ENCODE data around the gene DLGAP3. TPM values are rescaled to one million over a fixed set of nuclear protein-coding genes. Genes with fewer than 3 reads are reported as not detected.
"Not testable (repeated sequence)": the region's sequence is repeated elsewhere in the genome, so short reads cannot be mapped to it uniquely, and the experiment has no call there.

Gene DLGAP3
- total and polyA plus RNA-seq, 3 experiments from 2014 or later = 0.59 to 0.82 TPM; not detected in 1

DNA sequence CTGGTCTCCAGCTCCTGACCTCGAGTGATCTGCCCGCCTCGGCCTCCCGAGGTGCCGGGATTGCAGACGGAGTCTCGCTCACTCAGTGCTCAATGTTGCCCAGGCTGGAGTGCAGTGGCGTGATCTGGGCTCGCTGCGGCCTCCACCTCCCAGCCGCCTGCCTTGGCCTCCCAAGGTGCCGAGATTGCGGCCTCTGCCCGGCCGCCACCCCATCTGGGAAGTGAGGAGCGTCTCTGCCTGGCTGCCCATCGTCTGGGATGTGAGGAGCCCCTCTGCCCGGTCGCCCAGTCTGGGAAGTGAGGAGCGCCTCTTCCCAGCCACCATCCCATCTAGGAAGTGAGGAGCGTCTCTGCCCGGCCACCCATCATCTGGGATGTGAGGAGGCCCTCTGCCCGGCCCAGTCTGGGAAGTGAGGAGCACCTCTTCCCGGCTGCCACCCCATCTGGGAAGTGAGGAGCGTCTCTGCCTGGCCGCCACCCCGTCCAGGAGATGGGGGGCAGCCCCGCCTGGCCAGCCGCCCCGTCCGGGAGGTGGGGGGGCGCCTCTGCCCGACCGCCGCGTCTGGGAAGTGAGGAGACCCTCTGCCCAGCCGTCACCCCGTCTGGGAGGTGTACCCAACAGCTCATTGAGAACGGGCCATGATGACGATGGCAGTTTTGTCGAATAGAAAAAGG lies 18.3 kb upstream of the DLGAP3 start:
- H3K27me3 ChIP-seq (ENCODE audit: insufficient read depth, low read length, poor library complexity, severe bottlenecking); H3K4me1 ChIP-seq (ENCODE audit: insufficient read depth, low read length); DNase-seq; H3K9me3 Mint-ChIP-seq; H3K36me3 ChIP-seq (ENCODE audit: insufficient read depth, low read length); H3K4me1 Mint-ChIP-seq; H3K27ac ChIP-seq (ENCODE audit: low read depth, low read length); CTCF ChIA-PET; H3K36me3 Mint-ChIP-seq; H3K9me3 ChIP-seq (ENCODE audit: low read length); H3K27ac Mint-ChIP-seq; H3K4me3 ChIP-seq (ENCODE audit: low read length); POLR2A ChIA-PET; H3K4me3 Mint-ChIP-seq: not testable (repeated sequence)
- H3K27me3 Mint-ChIP-seq = peaks cover 11 to 50% of the 10 kb centered on the region in 2 donors

- Histone ChIP-seq H3K9me3 (ENCODE audit: low read length) (no peaks in the 10 kb centered on the region), H3K27me3 (ENCODE audit: insufficient read depth, low read length, poor library complexity, severe bottlenecking) (peaks cover 6% of the 10 kb centered on the region), H3K4me3 (ENCODE audit: low read length) (no peak overlapping the region), H3K27ac (ENCODE audit: low read depth, low read length) (no peak overlapping the region), H3K36me3 (ENCODE audit: insufficient read depth, low read length) (no peaks in the 10 kb centered on the region), H3K4me1 (ENCODE audit: insufficient read depth, low read length) (no peaks in the 10 kb centered on the region)
- Mint-ChIP-seq H3K4me1 (no peaks in the 10 kb centered on the region), H3K27me3 (peaks cover 8 to 52% of the 10 kb centered on the region in 2 donors), H3K4me3 (no peak overlapping the region), H3K27ac (no peak overlapping the region), H3K36me3 (peaks cover 0 to 2% (median 0%) of the 10 kb centered on the region in 3 donors), H3K9me3 (peaks cover 0 to 6% (median 0%) of the 10 kb centered on the region in 5 donors)
- ChIA-PET CTCF (no interaction called here), POLR2A (no interaction called here)
- no peak for DNase-seq
Measured at GRCh38 chr1:34946211-34946610, 16.8 kb upstream of the DLGAP3 start.

DNA sequence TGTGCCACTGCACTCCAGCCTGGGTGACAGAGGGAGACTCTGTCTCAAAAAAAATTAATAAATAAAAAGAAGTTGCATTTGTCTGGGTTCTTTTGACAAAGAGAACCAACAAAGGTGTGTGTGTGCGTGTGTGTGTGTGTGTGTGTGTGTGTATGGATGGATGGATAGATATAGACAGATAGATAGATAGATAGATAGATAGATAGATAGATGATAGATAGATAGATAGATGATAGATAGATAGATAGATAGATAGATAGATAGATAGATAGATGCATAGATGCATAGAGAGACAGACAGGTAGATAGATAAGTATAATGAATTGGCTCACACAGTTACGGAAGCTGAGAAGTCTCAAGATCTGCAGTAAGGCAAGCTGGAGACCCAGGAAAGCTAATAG lies 12.3 kb upstream of the DLGAP3 start:
- CTCF ChIA-PET; H3K9me3 Mint-ChIP-seq; H3K36me3 Mint-ChIP-seq; POLR2A ChIA-PET; H3K36me3 ChIP-seq (ENCODE audit: insufficient read depth, low read length); H3K4me3 ChIP-seq (ENCODE audit: low read length); H3K27ac ChIP-seq (ENCODE audit: low read depth, low read length); H3K27ac Mint-ChIP-seq; H3K4me1 ChIP-seq (ENCODE audit: insufficient read depth, low read length); H3K27me3 ChIP-seq (ENCODE audit: insufficient read depth, low read length, poor library complexity, severe bottlenecking); H3K9me3 ChIP-seq (ENCODE audit: low read length); DNase-seq; H3K4me3 Mint-ChIP-seq; H3K4me1 Mint-ChIP-seq: not testable (repeated sequence)
- peaks cover 9 to 60% of the 10 kb centered on the region in 2 donors for H3K27me3 Mint-ChIP-seq

DNA sequence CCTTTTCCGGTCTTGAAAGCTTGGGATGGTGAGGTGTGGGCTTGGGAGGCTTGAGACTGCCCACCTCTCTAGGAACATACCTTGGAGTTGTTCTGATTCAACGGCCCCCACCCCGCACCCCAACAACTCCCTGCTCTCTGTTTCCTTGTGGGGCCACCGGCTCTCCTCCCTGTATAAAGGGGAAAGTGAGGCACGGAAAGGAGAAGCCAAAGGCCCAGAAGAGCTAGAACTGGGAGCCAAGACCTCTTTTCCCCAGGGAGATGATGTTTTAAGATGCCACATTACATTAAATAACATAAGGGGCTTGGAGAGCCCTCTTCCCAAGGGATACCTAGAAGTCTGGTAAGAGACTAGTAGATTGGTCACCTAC lies 1.2 kb upstream of the DLGAP3 start:
- Histone ChIP-seq H3K9me3 (ENCODE audit: low read length) (no peaks in the 10 kb centered on the region), H3K27ac (ENCODE audit: low read depth, low read length) (no peak overlapping the region), H3K36me3 (ENCODE audit: insufficient read depth, low read length) (no peaks in the 10 kb centered on the region), H3K4me3 (ENCODE audit: low read length) (no peak overlapping the region), H3K4me1 (ENCODE audit: insufficient read depth, low read length) (peaks cover 6% of the 10 kb centered on the region), H3K27me3 (ENCODE audit: insufficient read depth, low read length, poor library complexity, severe bottlenecking) (peaks cover 41% of the 10 kb centered on the region)
- DNase-seq = no peak
- peaks cover 7 to 15% (median 11%) of the 10 kb centered on the region in 3 donors for H3K4me1 Mint-ChIP-seq
- no peaks in the 10 kb centered on the region for H3K36me3 Mint-ChIP-seq
- H3K4me3 Mint-ChIP-seq = peak overlapping the region in 6 of 7 donors; percentile 44 to 65 (median 58)
- ChIA-PET POLR2A (no interaction called here), CTCF (no interaction called here)
- peaks cover 36 to 42% of the 10 kb centered on the region in 2 donors for H3K27me3 Mint-ChIP-seq
- peaks cover 0 to 4% (median 0%) of the 10 kb centered on the region in 5 donors for H3K9me3 Mint-ChIP-seq
- no peak overlapping the region for H3K27ac Mint-ChIP-seq

GRCh38 chr1:34929853-34930701 lies 627 bp upstream of the DLGAP3 start:
- H3K27me3 ChIP-seq (ENCODE audit: insufficient read depth, low read length, poor library complexity, severe bottlenecking) = peaks cover 44% of the 10 kb centered on the region
- no peaks in the 10 kb centered on the region for H3K36me3 Mint-ChIP-seq
- no peak overlapping the region for H3K27ac ChIP-seq (ENCODE audit: low read depth, low read length)
- no peaks in the 10 kb centered on the region for H3K9me3 ChIP-seq (ENCODE audit: low read length)
- no peak for DNase-seq
- H3K4me3 Mint-ChIP-seq = peak overlapping the region in 6 of 7 donors; percentile 44 to 65 (median 58)
- no peaks in the 10 kb centered on the region for H3K36me3 ChIP-seq (ENCODE audit: insufficient read depth, low read length)
- no peak overlapping the region for H3K4me3 ChIP-seq (ENCODE audit: low read length)
- H3K27ac Mint-ChIP-seq = no peak overlapping the region
- peaks cover 6% of the 10 kb centered on the region for H3K4me1 ChIP-seq (ENCODE audit: insufficient read depth, low read length)
- peaks cover 0 to 4% (median 0%) of the 10 kb centered on the region in 5 donors for H3K9me3 Mint-ChIP-seq
- H3K27me3 Mint-ChIP-seq = peaks cover 41 to 48% of the 10 kb centered on the region in 2 donors
- peaks cover 7 to 15% (median 11%) of the 10 kb centered on the region in 3 donors for H3K4me1 Mint-ChIP-seq
- ChIA-PET POLR2A (interaction anchor here (0.6 kb wide), 2 partner anchors 20 to 54 kb away, joined by 3 to 4 read pairs; no protein-coding TSS in a partner anchor), CTCF (no interaction called here)

DNA sequence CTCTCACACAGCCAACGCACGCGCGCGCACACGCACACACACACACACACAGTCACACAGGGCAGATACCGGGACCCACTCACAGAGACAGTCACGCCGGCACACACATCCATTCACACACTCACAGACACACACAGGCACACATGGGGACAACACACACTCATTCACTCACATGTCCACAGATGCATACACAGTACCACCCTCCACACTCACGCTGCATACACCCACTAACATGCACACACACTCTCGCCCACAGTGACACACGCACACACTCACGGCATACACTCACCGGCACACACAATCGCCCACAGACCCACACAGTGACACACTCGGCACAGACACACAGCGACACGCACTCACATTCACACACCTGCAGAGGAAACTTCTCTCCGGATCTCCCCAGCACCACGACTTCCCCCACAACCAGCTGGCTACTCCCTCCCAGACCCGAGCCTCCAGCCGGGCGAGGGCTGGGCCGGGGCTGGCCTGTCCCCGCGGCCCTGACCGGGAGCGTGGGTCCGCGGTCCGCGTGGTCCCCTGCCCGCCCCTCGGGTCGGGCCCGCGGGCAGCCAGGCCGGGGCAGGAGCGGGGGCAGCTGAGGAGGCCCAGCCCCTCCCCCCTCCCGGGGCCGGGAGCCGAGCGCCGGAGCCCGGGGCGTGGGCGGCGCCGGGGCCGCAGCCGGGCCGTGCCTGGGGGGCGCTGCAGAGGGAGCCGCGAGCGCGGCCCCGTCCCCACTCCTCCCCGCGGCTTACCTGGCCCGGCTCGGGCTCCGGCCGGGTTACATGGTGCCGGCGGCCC lies 552 bp downstream of the DLGAP3 start:
- peaks cover 53% of the 10 kb centered on the region for H3K27me3 ChIP-seq (ENCODE audit: insufficient read depth, low read length, poor library complexity, severe bottlenecking)

GRCh38 chr1:34928066-34928696 lies 1.3 kb downstream of the DLGAP3 start:
- peaks cover 55 to 67% of the 10 kb centered on the region in 2 donors for H3K27me3 Mint-ChIP-seq
- peaks cover 55% of the 10 kb centered on the region for H3K27me3 ChIP-seq (ENCODE audit: insufficient read depth, low read length, poor library complexity, severe bottlenecking)
- H3K27ac ChIP-seq (ENCODE audit: low read depth, low read length) = no peak overlapping the region
- no peaks in the 10 kb centered on the region for H3K36me3 Mint-ChIP-seq
- peak overlapping the region in 1 of 8 donors; percentile 62 for H3K27ac Mint-ChIP-seq
- peaks cover 6% of the 10 kb centered on the region for H3K4me1 ChIP-seq (ENCODE audit: insufficient read depth, low read length)
- H3K9me3 Mint-ChIP-seq = peaks cover 0 to 5% (median 4%) of the 10 kb centered on the region in 5 donors
- H3K36me3 ChIP-seq (ENCODE audit: insufficient read depth, low read length) = no peaks in the 10 kb centered on the region
- ChIA-PET POLR2A (no interaction called here), CTCF (interaction anchor here (1.2 to 1.6 kb wide), 2 partner anchors 62 to 75 kb away, joined by 3 to 4 read pairs; no protein-coding TSS in a partner anchor)
- H3K4me3 Mint-ChIP-seq = peak overlapping the region; percentile 78 to 88 (median 83)
- H3K9me3 ChIP-seq (ENCODE audit: low read length) = no peaks in the 10 kb centered on the region
- no peak for DNase-seq
- no peak overlapping the region for H3K4me3 ChIP-seq (ENCODE audit: low read length)
- H3K4me1 Mint-ChIP-seq = peaks cover 7 to 15% (median 13%) of the 10 kb centered on the region in 3 donors

More for the DNA sequence above, 552 bp downstream of the DLGAP3 start:
- no peak overlapping the region for H3K4me3 ChIP-seq (ENCODE audit: low read length)
- H3K36me3 ChIP-seq (ENCODE audit: insufficient read depth, low read length) = no peaks in the 10 kb centered on the region
- H3K4me1 ChIP-seq (ENCODE audit: insufficient read depth, low read length) = peaks cover 6% of the 10 kb centered on the region
- H3K4me3 Mint-ChIP-seq = peak overlapping the region; percentile 80 to 88 (median 84)
- no peaks in the 10 kb centered on the region for H3K36me3 Mint-ChIP-seq
- ChIA-PET CTCF (interaction anchor here (1.2 to 1.6 kb wide), 2 partner anchors 62 to 76 kb away, joined by 3 to 4 read pairs; no protein-coding TSS in a partner anchor), POLR2A (interaction anchor here (0.6 kb wide), 2 partner anchors 21 to 56 kb away, joined by 3 to 4 read pairs; no protein-coding TSS in a partner anchor)
- H3K9me3 ChIP-seq (ENCODE audit: low read length) = no peaks in the 10 kb centered on the region
- peaks cover 0 to 4% (median 4%) of the 10 kb centered on the region in 5 donors for H3K9me3 Mint-ChIP-seq
- no peak overlapping the region for H3K27ac ChIP-seq (ENCODE audit: low read depth, low read length)
- no peak for DNase-seq
- peaks cover 7 to 15% (median 13%) of the 10 kb centered on the region in 3 donors for H3K4me1 Mint-ChIP-seq
- peaks cover 51 to 59% of the 10 kb centered on the region in 2 donors for H3K27me3 Mint-ChIP-seq
- H3K27ac Mint-ChIP-seq = peak overlapping the region in 4 of 8 donors; percentile 35 to 79 (median 50)
